Upper lobe of left lung (tissue), 4 donors: ENCODE data around the gene GSG1L.

ENCODE experiments used
- EP300 ChIP-seq, 4 donors: sonication (generic); formaldehyde crosslinking; IDR thresholded peaks; one replicate each; pipeline ENCODE4 v1.5.1; 2017; ENCODE audit warnings: antibody characterized with exemption in 4 of 4, control low read depth in 2 of 4
- POLR2A ChIP-seq, 4 donors: fragments of 450-650 bp; IDR thresholded peaks; one replicate each; pipeline ENCODE4 v1.5.1; 2016 to 2017; ENCODE audit warnings: antibody characterized with exemption in 4 of 4, mild to moderate bottlenecking in 2 of 4
- POLR2AphosphoS5 ChIP-seq, 2 donors: sonication (generic); formaldehyde crosslinking; IDR thresholded peaks; one replicate each; pipeline ENCODE4 v1.5.1; 2017; ENCODE audit warnings: antibody characterized with exemption in 2 of 2
- TF ChIP-seq, protein P1 (sequence below), 6 experiments: fragments of 450-650 bp in 4 of 6; fragments of 200-600 bp in 2 of 6; sonication (generic) in 2 of 6; IDR thresholded peaks; one replicate each; pipeline ENCODE4 v1.5.1; 2016 to 2019; ENCODE audit warnings: antibody characterized with exemption in 6 of 6

DNA sequence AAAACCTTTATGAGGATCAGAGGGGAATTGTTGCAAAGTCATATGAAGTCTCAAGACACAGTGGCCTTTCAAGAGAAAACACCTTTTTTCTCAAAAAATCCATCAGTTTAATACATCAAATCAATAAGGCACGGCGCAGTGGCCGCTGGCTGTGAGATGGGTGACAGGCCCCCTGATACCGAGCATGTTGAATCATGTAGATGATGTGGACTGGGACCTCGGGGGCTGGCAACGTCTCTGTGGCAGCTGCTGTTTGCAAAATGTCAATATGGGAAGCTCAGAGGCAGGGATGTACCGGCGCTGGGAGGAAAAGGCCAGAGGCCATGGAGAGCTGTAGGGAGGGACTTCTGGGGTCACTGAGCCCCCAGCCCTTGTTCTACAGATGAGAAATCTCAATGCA lies 169.1 kb downstream of the GSG1L start:
- TF ChIP-seq, protein P1, sequence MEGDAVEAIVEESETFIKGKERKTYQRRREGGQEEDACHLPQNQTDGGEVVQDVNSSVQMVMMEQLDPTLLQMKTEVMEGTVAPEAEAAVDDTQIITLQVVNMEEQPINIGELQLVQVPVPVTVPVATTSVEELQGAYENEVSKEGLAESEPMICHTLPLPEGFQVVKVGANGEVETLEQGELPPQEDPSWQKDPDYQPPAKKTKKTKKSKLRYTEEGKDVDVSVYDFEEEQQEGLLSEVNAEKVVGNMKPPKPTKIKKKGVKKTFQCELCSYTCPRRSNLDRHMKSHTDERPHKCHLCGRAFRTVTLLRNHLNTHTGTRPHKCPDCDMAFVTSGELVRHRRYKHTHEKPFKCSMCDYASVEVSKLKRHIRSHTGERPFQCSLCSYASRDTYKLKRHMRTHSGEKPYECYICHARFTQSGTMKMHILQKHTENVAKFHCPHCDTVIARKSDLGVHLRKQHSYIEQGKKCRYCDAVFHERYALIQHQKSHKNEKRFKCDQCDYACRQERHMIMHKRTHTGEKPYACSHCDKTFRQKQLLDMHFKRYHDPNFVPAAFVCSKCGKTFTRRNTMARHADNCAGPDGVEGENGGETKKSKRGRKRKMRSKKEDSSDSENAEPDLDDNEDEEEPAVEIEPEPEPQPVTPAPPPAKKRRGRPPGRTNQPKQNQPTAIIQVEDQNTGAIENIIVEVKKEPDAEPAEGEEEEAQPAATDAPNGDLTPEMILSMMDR (IDR thresholded peaks at IDR 0.05): no peak
- no peak for TF ChIP-seq POLR2AphosphoS5 (IDR thresholded peaks at IDR 0.05)
- no peak for TF ChIP-seq EP300 (IDR thresholded peaks at IDR 0.05)
- no peak for TF ChIP-seq POLR2A (IDR thresholded peaks at IDR 0.05)
